Heart right ventricle (tissue), 16 donors: ENCODE results near the gene IL6. TPM values are rescaled to one million over a fixed set of nuclear protein-coding genes. Genes with fewer than 3 reads are reported as not detected.
"Not testable (repeated sequence)": the region's sequence is repeated elsewhere in the genome, so short reads cannot be mapped to it uniquely, and the experiment has no call there.

Experiments
- ATAC-seq, 8 donors: fragments of 200-7000 bp; cut with Tn5 transposase; one replicate each; pipeline ENCODE4 v1.9.1; 2020; ENCODE audit warnings: mild to moderate bottlenecking in 8 of 8, moderate library complexity in 8 of 8, moderate number of reproducible peaks in 1 of 8
- DNase-seq, 2 donors: peaks; one replicate each; pipeline ENCODE4 v3.0.0-alpha.2; 2020
- H3K27ac ChIP-seq, 10 donors: fragments of 200-600 bp; sonication (generic) in 2 of 10; one replicate each; pipeline versions ENCODE4 v1.5.0 to v1.8.0; 2020 to 2022; ENCODE audit warnings: mild to moderate bottlenecking in 3 of 10
- H3K27me3 ChIP-seq, 7 donors: fragments of 200-600 bp; one replicate each; pipeline ENCODE4 v1.8.0; 2021 to 2022; ENCODE audit warnings: mild to moderate bottlenecking in 2 of 7
- H3K36me3 ChIP-seq, 9 donors: fragments of 200-600 bp; sonication (generic) in 1 of 9; one replicate each; pipeline versions ENCODE4 v1.5.0 to v1.8.0; 2020 to 2022; ENCODE audit warnings: mild to moderate bottlenecking in 2 of 9
- H3K4me1 ChIP-seq, 9 donors: fragments of 200-600 bp; sonication (generic) in 1 of 9; one replicate each; pipeline versions ENCODE4 v1.5.0 to v1.8.0; 2020 to 2022; ENCODE audit warnings: mild to moderate bottlenecking in 4 of 9
- H3K4me3 ChIP-seq, 10 donors: fragments of 200-600 bp; sonication (generic) in 2 of 10; one replicate each; pipeline versions ENCODE4 v1.5.0 to v1.8.0; 2020 to 2022; ENCODE audit warnings: mild to moderate bottlenecking in 7 of 10, moderate library complexity in 2 of 10
- H3K9me3 ChIP-seq, 11 donors: fragments of 200-600 bp in 10 of 11; sonication (generic) in 2 of 11; one replicate each; pipeline versions ENCODE4 v1.5.0 to v1.8.0; 2013 to 2022; ENCODE audit warnings: mild to moderate bottlenecking in 2 of 11, control low read depth in 1 of 11, moderate library complexity in 1 of 11
- CTCF ChIP-seq, 9 donors: fragments of 200-600 bp; sonication (generic) in 2 of 9; IDR thresholded peaks; one replicate each; pipeline versions ENCODE4 v1.5.0 to v1.8.0; 2021 to 2022; ENCODE audit warnings: antibody characterized with exemption in 9 of 9, mild to moderate bottlenecking in 5 of 9, moderate library complexity in 1 of 9
- WGBS, 2 donors: extraction: QIAGEN DNeasy Blood & Tissue Kit; methylation state at CpG; one replicate each; pipeline ENCODE4 v1.1.7; 2013; ENCODE audit warnings: inconsistent platforms in 1 of 2; 5-methylcytosine and 5-hydroxymethylcytosine counted together
- intact Hi-C, 10 donors: fragments of 100-400 bp; cut with DNase I; formaldehyde crosslinking; loops; one replicate each; pipeline versions ENCODE4 v1.11.1 to v1.14.2; 2022
- polyA plus RNA-seq, 2 donors: library from polyadenylated mRNA; stranded (reverse); fragments of 200-250 nt; gene quantifications; one replicate each; pipeline ENCODE4 v1.2.3, GENCODE V29; 2013
- total RNA-seq, 10 donors: library from RNA; stranded (reverse); fragmentation: NEBNext Ultra II Directional in 3 of 10; extraction: Animal tissue kit (Norgen Biotek cat#: 25700) in 3 of 10; gene quantifications; one replicate each; pipeline versions ENCODE4 v1.2.1 to v1.2.4, GENCODE V29; 2021 to 2023
- donor health status: Arrhythmogenic right ventricular cardiomyopathy.
- donor health status: ischemic (EF 13 %, LVEDD 7.1; RV severe dilation, severe dysfunction).
- donor health status: healthy with polysubstance abuse.
- donor health status: DM: no; HTN: yes; CAD: no.
- donor health status: DM: no; HTN: no; CAD: no.
- donor health status: ischemic (EF 25% LVEDD 6.9; RV normal size, moderate dysfunction).
- donor health status: ischemic (EF 25% LVEDD 5.7; RV mildly dilated, moderate dysfunction).
- donor health status: healthy.
- donor health status: DM: yes; HTN: yes; CAD: no.
- donor health status: Ischemic cardiomyopathy.
- donor health status: ischemic (EF 35%, LVEDD 5.7; RV mildly dilated, moderate dysfunction).
- donor health status: nonischemic (EF 11% LVEDD 7.7; RV severe dilation, severe dysfunction).
- donor health status: DM: yes; HTN: yes; CAD: no.
- donor health status: PGD.
- donor health status: ischemic (EF 29% LVEDD 5.4; RV normal size, mild dysfunction).
- donor health status: nonischemic (EF 23%, LVEDD 6.1; RV moderate dilation, normal function).

Gene IL6
- total and polyA plus RNA-seq, 12 donors = 0.44 to 15.5 (median 3.3) TPM

DNA sequence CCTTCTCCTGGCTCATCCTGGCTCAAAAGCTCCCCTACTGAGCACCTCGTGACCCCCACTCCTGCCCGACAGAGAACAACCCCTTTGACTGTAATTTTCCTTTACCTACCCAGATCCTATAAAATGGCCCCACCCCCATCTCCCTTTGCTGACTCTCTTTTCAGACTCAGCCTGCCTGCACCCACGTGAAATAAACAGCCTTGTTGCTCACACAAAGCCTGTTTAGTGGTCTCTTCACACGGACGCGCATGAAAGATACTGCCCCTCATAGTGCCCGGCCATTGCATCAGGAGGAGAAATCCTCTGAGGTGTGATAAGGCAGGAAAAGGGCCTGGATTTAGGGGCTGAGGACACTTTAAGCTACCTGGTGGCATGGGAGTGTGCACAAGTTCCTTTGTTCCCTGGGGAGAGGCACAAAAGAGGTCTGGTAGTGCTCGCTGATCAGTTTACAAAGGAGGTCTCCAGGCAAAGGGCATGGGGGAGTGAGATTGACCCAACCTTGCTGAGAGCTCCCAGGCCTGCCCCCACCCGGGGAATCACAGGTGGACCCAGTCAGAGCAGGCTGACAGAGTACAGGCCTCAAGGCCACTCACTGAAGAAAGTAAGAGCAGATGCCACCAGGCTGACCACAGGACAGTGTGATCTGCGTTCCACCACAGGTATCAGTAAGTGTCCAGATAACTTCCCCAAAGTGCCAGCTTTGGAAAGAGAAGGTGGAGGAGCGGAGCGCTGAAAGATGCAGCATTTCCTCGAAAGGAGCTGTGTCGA, 17.8 kb upstream of the IL6 start:
- ATAC-seq, H3K36me3 ChIP-seq, H3K4me1 ChIP-seq, H3K4me3 ChIP-seq, DNase-seq, H3K27ac ChIP-seq, H3K9me3 ChIP-seq, H3K27me3 ChIP-seq, intact Hi-C loops: not testable (repeated sequence)
- WGBS, 2 donors = 87 to 88% methylated on average over 12 of the region's 14 CpGs

DNA sequence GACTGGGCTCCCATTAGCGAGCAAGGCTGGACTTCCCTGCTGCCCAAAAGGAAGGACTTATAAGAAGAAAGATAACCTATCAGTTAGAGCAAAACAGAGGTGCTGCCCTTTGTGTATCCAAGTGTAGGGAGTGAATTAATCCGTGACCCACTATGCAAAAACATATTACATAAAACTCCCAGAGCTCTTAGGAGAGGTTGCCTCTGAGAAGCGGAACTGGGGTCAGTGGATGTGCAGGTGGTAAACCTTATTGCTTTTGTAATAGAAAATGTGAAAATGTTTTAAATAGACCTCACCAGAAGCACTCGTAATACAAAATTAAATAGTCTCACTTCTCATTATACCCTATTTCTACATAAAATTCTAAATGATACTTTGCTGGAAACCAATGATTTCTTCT, 17.1 kb upstream of the IL6 start:
- Histone ChIP-seq H3K4me1 (no peaks in the 10 kb centered on the region), H3K36me3 (no peaks in the 10 kb centered on the region), H3K4me3 (no peak overlapping the region), H3K27me3 (no peaks in the 10 kb centered on the region), H3K27ac (no peak overlapping the region), H3K9me3 (no peaks in the 10 kb centered on the region)
- WGBS, 2 donors = 93 to 96% methylated on average over 4 of the region's 4 CpGs
- no peak for TF ChIP-seq CTCF (IDR thresholded peaks at IDR 0.05)
- intact Hi-C loops = no loop called here
- DNase-seq (no peak), ATAC-seq (no peak)

GRCh38 chr7:22712999-22713398, 14.0 kb upstream of the IL6 start:
- DNase-seq = no peak
- no peak for ATAC-seq
- no peak for TF ChIP-seq CTCF (IDR thresholded peaks at IDR 0.05)
- Histone ChIP-seq H3K36me3 (no peaks in the 10 kb centered on the region), H3K27ac (peak overlapping the region in 2 of 10 donors; percentile 33 to 48), H3K9me3 (no peaks in the 10 kb centered on the region), H3K4me1 (peaks cover 0 to 10% (median 7%) of the 10 kb centered on the region in 9 donors), H3K27me3 (no peaks in the 10 kb centered on the region), H3K4me3 (no peak overlapping the region)
- intact Hi-C loops = no loop called here
- 88 to 92% methylated on average over 1 of the region's 1 CpG for WGBS, 2 donors

DNA sequence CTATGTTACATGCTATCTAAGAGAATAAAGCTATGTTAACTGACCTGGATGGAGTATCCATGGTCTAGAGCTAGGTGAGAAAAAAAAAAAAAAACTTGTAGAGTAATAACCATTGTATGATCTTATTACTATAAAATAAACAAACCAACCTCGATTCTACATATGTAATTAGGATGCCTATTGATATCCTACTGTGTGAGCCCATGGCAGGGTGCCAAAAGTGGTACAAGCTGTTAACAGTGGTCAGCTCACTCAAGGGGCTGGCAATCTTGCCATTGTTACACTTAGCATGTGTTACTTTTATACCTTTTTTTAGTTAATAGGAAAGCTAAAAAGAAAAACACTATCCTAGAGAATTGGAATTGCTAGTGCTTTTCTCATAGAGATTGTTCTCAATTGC, 13.5 kb upstream of the IL6 start:
- Histone ChIP-seq H3K4me1 (peaks cover 0 to 15% (median 12%) of the 10 kb centered on the region in 9 donors), H3K27me3 (no peaks in the 10 kb centered on the region), H3K4me3 (no peak overlapping the region), H3K9me3 (no peaks in the 10 kb centered on the region), H3K27ac (peak overlapping the region in 4 of 10 donors; percentile 25 to 48 (median 37)), H3K36me3 (no peaks in the 10 kb centered on the region)
- intact Hi-C loops = no loop called here
- no peak for ATAC-seq
- no peak for DNase-seq
- TF ChIP-seq CTCF (IDR thresholded peaks at IDR 0.05) = no peak
- WGBS, 2 donors = 51 to 66% methylated on average over 1 of the region's 1 CpG

GRCh38 chr7:22715969-22716368, 11.0 kb upstream of the IL6 start:
- DNase-seq (no peak), ATAC-seq (no peak)
- 94 to 95% methylated on average over 4 of the region's 4 CpGs for WGBS, 2 donors
- intact Hi-C loops = loop anchor here in 1 of 10 donors (5.0 kb wide), 1 partner anchor 129 kb away; no protein-coding TSS in a partner anchor
- H3K27ac ChIP-seq = no peak overlapping the region
- H3K27me3 ChIP-seq = no peaks in the 10 kb centered on the region
- no peak for TF ChIP-seq CTCF (IDR thresholded peaks at IDR 0.05)
- H3K36me3 ChIP-seq = no peaks in the 10 kb centered on the region
- H3K9me3 ChIP-seq = no peaks in the 10 kb centered on the region
- H3K4me1 ChIP-seq = peaks cover 0 to 28% (median 17%) of the 10 kb centered on the region in 9 donors
- H3K4me3 ChIP-seq = no peak overlapping the region
